Stimulated activated CD4-positive, alpha-beta T cell treated with anti-CD3 and anti-CD28 coated beads, Interleukin-12 subunit alpha, Interleukin-12 subunit beta, amount 100 ng/mL, for 24 hours (primary cell): Measurements from ENCODE around the gene CYP21A2.
"Not testable (repeated sequence)": the region's sequence is repeated elsewhere in the genome, so short reads cannot be mapped to it uniquely, and the experiment has no call there.

Source experiments
- DNase-seq, 2 experiments: peaks; one replicate each; pipeline ENCODE4 v3.0.0-alpha.2; 2020; ENCODE audit warnings: low read depth in 2 of 2

The CYP21A2 gene

DNA sequence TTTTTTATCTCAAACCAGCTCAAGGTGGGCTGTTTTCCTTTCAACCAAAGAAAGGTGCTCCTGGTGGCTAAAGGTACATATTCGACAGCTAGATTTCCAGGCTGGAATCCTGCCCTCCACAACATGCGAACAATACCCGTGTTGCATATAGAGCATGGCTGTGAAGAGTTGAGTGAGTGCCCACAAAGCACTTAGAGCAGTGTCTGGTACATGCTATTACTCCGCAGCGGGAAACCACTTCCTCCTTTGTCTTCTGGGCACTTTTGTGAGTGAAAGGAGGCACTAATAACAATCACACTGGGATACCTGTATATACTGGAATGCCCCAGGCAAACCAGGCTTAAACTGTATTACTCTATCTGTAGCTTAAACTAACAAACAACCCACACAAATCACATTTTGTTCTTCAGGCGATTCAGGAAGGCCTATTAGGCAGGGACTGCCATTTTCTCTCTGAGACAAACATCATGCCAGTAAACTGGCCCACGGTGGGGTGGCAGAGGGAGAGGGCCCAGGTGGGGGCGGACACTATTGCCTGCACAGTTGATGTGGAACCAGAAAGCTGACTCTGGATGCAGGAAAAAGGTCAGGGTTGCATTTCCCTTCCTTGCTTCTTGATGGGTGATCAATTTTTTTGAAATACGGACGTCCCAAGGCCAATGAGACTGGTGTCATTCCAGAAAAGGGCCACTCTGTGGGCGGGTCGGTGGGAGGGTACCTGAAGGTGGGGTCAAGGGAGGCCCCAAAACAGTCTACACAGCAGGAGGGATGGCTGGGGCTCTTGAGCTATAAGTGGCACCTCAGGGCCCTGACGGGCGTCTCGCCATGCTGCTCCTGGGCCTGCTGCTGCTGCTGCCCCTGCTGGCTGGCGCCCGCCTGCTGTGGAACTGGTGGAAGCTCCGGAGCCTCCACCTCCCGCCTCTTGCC lies at the start of gene CYP21A2:
Gene CYP21A2 (plus strand): TSS at position 818 of the 927 bp plus-strand sequence. CDS start 8 bp downstream, at position 826.
- not testable (repeated sequence) for DNase-seq

DNA sequence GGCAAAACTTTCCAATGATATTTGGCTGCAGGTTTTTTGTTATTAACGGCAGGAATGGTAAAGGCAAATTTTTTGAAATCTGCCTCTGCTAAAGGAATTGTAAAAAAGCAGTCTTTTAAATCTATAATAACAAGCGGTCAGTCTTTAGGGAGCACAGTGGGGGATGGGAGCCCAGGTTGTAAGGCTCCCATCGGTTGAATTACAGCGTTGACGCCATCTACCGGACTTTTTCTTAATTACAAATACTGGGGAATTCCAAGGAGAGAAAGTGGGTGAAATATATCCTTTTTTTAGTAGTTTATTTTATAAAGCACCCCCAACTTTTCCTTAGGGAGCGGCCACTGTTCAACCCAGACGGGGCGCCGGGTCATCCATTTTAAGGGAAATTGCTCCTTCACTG lies 48.9 kb upstream of the CYP21A2 start:
- not testable (repeated sequence) for DNase-seq

DNA sequence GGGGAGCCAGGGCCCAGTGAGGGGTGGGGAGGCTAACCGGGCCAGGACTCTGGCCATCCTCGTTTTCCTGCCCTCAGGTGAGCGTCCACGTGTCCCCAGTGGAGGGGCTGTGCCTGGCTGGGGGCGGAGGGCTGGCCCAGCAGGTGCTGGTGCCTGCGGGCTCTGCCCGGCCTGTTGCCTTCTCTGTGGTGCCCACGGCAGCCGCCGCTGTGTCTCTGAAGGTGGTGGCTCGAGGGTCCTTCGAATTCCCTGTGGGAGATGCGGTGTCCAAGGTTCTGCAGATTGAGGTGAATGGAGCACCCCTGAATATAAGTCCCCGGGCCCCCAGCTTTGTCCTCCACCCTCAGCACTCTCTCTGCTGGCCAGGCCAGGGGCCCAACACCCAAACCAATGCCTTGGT lies 43.8 kb upstream of the CYP21A2 start:
- DNase-seq, result not testable (repeated sequence)

DNA sequence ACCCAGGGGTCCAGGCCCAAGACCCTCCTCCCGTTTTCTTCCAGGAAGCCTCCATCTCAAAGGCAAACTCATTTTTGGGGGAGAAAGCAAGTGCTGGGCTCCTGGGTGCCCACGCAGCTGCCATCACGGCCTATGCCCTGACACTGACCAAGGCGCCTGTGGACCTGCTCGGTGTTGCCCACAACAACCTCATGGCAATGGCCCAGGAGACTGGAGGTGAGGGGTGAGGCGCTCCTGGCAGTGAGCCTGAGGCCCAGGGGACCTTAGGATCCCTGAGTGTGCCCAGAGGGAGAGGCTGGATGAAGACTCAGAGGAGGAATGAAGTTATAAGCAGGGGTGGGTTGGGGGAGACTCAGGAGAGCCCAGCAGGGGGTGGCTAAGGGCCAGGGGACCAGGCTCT lies 41.8 kb upstream of the CYP21A2 start:
- DNase-seq, result not testable (repeated sequence)

DNA sequence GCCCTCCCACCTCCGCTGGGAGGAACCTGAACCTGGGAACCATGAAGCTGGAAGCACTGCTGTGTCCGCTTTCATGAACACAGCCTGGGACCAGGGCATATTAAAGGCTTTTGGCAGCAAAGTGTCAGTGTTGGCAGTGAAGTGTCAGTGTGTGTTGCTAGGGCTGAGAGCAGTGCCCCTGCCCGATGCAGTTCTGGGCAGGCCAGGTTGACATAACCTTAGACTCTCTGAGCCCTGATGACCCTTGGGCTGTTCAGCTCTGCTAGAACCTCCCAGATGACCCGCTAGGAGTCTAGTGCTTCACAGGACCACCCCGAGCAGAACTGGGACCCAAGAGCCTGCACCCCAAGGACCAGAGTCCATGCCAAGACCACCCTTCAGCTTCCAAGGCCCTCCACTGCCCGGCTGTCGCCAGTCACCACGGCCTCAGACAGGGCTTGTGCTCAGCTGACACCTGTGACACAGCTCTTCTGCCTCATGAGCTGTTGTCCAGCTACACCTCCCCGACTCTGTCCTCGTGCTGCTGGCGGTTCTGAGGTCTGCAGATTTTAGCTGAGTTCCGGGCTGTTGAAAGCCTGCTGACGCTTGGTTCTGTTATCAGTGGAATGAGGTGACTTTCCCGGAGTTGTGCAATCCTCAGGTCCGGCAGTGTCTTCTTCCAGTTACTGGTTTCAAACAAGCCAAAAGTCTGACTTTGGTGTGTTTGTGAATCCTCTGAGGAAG lies 35.5 kb upstream of the CYP21A2 start:
- DNase-seq, result not testable (repeated sequence)

DNA sequence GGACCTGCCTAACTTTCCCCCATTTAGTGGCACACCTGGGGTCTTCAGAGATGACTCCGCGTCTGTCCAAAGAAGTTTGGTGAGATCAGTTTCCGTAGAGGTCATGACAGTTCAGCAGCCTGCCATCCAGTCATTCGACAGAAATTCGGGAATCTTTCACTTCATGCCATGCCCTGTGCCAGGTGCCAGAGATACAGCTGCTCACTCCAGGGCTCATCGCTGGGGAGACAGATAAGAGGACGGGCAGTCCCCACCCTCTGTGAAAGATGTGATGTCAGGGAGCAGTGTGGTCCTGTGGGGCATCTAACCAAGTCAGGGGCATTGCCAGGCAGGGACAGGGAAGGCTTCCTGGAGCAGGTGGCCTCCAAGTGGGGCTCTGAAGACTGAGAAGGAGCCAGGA lies 34.9 kb upstream of the CYP21A2 start:
- not testable (repeated sequence) for DNase-seq

DNA sequence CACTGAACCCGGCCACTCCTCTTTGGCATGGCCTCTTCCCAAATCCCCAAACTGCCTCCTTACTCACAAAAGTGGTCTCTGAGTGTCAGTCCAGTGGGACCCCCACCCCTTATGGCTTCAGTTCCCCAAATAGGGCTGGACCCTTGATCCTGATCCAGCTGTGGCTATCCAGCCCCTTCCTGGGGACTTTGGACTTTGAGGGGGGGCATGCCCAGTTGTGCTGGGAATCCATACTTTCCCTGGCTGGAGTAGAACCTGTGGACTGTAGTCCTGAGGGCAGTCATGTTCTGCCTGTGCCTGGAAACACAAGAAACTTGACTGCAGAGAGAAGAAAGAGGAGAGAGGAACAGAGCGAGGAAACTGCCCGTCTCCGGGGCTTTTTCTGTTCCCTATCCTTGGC lies 33.8 kb upstream of the CYP21A2 start:
- not testable (repeated sequence) for DNase-seq

DNA sequence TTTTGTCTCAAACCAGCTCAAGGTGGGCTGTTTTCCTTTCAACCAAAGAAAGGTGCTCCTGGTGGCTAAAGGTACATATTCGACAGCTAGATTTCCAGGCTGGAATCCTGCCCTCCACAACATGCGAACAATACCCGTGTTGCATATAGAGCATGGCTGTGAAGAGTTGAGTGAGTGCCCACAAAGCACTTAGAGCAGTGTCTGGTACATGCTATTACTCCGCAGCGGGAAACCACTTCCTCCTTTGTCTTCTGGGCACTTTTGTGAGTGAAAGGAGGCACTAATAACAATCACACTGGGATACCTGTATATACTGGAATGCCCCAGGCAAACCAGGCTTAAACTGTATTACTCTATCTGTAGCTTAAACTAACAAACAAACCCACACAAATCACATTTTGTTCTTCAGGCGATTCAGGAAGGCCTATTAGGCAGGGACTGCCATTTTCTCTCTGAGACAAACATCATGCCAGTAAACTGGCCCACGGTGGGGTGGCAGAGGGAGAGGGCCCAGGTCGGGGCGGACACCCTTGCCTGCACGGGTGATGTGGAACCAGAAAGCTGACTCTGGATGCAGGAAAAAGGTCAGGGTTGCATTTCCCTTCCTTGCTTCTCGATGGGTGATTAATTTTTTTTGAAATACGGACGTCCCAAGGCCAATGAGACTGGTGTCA lies 33.2 kb upstream of the CYP21A2 start:
- DNase-seq, result not testable (repeated sequence)

DNA sequence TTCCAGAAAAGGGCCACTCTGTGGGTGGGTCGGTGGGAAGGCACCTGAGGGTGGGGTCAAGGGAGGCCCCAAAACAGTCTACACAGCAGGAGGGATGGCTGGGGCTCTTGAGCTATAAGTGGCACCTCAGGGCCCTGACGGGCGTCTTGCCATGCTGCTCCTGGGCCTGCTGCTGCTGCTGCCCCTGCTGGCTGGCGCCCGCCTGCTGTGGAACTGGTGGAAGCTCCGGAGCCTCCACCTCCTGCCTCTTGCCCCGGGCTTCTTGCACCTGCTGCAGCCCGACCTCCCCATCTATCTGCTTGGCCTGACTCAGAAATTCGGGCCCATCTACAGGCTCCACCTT lies 32.7 kb upstream of the CYP21A2 start:
- DNase-seq, result not testable (repeated sequence)

DNA sequence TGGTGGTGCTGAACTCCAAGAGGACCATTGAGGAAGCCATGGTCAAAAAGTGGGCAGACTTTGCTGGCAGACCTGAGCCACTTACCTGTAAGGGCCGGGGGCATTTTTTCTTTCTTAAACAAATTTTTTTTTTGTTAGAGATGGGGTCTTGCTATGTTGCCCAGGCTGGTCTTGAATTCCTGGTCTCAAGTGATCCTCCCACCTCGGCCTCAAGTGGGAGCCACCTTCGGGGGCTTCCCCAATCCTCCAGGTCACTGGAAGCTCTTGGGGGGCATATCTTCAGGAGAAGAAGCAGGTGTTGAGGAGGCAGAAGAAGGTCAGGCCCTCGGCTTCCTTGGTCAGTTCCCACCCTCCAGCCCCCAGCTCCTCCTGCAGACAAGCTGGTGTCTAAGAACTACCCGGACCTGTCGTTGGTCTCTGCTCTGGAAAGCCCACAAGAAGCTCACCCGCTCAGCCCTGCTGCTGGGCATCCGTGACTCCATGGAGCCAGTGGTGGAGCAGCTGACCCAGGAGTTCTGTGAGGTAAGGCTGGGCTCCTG lies 32.2 kb upstream of the CYP21A2 start:
- not testable (repeated sequence) for DNase-seq

DNA sequence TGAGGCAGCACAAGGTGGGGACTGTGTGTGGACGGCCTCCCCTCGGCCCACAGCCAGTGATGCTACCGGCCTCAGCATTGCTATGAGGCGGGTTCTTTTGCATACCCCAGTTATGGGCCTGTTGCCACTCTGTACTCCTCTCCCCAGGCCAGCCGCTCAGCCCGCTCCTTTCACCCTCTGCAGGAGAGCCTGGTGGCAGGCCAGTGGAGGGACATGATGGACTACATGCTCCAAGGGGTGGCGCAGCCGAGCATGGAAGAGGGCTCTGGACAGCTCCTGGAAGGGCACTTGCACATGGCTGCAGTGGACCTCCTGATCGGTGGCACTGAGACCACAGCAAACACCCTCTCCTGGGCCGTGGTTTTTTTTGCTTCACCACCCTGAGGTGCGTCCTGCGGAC lies 31.1 kb upstream of the CYP21A2 start:
- DNase-seq, result not testable (repeated sequence)

DNA sequence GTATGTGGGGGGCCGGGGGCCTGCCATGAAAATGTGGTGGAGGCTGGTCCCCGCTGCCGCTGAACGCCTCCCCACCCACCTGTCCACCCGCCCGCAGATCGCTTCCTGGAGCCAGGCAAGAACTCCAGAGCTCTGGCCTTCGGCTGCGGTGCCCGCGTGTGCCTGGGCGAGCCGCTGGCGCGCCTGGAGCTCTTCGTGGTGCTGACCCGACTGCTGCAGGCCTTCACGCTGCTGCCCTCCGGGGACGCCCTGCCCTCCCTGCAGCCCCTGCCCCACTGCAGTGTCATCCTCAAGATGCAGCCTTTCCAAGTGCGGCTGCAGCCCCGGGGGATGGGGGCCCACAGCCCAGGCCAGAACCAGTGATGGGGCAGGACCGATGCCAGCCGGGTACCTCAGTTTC lies 30.2 kb upstream of the CYP21A2 start:
- not testable (repeated sequence) for DNase-seq

DNA sequence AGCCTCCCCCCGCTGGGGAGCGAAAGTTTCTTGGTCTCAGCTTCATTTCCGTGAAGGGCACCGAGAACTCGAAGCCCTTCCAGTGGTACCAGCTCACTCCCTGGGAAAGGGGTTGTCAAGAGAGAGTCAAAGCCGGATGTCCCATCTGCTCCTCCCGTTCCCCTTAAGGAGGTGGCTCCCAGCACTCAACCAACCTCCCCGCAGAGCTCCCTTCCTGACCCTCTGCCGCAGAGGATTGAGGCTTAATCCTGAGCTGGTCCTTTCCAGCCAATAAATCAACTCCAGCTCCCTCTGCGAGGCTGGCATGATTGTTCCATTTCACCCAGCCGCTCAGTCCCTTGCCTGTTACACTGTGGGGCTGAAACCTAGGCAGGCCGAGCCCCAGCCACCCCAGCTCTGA lies 29.6 kb upstream of the CYP21A2 start:
- not testable (repeated sequence) for DNase-seq

DNA sequence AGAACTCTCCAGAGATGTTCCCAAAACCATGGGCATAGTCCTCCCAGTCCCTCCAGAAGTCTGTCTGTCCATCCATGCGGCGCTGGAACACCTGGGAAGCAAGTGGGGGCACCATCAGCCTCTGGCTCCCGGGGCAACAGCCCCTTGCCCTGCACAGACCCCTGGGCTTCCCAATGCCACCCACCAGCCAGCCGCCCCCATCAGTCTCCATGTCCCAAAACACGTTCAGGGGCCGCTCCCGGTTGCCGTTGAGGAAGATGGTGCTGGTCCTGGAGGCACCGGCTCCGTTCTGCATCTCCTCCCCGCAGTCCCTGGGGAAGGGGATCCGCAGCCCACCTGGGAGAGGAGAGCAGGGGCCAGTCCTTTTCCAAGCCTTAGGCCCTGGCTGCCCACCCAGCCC lies 28.7 kb upstream of the CYP21A2 start:
- not testable (repeated sequence) for DNase-seq

DNA sequence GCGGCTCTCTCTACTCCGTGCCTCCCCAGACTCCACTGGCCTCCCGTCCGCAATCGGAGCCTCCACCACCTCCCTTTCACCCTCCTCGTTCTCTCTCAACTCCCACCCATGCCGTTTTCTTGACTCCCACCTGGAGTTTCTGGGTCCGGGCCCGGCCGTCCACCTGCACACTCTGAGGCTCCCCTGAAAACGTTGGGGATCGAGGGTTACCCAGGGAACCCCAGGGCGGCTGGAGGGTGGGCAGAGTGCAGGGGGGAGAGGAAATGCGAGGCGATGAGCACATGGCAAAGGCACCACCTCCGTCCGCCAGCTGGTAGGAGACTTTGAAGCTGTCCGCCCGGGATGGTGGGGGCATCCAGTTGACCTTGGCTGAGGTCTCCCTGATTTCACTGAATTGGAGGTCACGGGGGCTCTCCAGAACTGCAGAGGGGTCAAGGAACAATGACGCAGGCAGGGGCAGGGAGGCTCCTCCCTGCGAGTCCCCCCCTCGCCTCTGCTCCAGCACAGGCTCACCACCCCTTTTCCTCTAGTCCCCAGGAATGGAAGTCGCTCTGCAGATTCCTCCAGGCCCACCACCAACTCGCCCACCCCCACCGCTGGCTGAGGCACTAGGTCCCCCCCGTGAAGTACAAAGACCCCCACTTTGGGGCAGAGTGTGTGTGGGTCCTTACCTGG lies 27.2 kb upstream of the CYP21A2 start:
- DNase-seq, result not testable (repeated sequence)

DNA sequence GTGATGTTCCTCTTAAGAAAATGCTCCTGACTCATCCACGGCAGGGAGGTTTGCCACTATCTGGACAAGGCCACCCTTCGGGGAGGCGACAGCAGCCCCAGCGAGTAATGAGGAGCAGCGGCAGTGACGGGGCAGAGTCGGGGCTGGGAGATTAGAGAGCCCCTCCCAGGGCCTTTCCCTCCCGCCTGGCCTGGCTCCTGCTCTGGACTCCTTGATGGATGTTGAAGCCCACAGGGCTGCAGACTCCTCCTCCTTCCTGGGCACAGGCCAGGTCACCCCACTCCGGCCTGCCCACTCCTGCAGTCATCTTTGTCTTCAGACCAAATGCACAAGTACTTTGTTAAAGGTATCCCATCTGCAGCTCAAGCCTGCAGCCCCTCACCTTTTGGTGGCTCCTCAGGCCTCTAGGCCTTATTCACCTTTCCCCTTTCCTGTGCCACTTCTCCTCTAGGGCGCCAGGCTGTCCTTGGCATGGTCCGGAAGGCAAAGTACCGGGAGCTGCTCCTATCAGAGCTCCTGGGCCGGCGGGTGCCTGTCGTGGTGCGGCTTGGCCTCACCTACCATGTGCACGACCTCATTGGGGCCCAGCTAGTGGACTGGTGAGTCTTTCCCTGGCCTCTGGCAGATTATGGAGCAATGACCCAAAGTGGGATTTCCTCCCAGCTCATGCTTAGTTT lies 25.1 kb upstream of the CYP21A2 start:
- DNase-seq, result not testable (repeated sequence)

DNA sequence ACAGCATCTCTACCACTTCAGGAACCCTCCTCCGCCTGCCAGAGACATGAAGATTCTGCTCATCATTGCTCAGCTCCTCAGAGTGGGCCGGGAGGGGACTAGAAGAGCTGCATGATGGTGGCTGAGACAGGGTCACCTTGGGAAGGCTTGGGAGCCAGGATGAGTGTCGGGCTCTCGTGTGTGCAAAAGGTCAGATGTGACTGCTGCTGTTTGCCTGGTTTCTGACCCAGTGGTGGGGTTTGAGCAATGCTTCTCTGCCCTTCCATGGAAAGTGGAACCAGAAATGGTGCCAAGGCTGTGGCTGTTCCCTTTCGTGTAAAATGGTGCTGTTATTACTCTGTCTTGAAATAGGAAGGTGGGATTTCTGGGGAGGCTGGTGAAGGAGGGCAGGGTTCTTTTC lies 24.5 kb upstream of the CYP21A2 start:
- DNase-seq, result not testable (repeated sequence)

DNA sequence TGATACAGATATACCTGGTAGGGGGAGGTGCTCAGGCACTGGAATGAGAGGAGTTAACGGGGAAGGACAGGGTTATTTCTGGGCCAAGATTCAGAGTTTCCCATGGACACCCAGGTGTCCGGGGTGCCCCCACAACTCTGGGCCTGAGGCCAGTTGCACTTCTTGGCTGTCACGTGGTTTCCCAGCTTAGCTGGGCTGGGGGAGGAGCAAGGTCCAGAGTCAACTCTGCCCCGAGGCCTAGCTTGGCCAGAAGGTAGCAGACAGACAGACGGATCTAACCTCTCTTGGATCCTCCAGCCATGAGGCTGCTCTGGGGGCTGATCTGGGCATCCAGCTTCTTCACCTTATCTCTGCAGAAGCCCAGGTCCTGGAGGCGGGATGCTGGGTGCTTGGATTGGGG lies 23.7 kb upstream of the CYP21A2 start, which contains the start of gene C4B:
Gene C4B (plus strand): TSS at position 249 of the 400 bp plus-strand sequence. CDS start 51 bp downstream, at position 300.
- DNase-seq, result not testable (repeated sequence)

DNA sequence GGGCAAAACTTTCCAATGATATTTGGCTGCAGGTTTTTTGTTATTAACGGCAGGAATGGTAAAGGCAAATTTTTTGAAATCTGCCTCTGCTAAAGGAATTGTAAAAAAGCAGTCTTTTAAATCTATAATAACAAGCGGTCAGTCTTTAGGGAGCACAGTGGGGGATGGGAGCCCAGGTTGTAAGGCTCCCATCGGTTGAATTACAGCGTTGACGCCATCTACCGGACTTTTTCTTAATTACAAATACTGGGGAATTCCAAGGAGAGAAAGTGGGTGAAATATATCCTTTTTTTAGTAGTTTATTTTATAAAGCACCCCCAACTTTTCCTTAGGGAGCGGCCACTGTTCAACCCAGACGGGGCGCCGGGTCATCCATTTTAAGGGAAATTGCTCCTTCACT lies 16.1 kb upstream of the CYP21A2 start:
- not testable (repeated sequence) for DNase-seq

DNA sequence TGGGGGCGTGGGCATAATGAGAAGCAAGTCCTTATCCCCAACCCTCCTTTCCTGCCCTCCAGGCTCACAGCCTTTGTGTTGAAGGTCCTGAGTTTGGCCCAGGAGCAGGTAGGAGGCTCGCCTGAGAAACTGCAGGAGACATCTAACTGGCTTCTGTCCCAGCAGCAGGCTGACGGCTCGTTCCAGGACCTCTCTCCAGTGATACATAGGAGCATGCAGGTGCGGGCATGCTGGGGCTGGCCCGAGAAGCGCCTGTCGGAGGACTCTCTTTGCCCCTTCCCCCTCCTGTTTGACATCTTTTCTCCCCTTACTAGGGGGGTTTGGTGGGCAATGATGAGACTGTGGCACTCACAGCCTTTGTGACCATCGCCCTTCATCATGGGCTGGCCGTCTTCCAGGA lies 9.6 kb upstream of the CYP21A2 start:
- DNase-seq, result not testable (repeated sequence)

DNA sequence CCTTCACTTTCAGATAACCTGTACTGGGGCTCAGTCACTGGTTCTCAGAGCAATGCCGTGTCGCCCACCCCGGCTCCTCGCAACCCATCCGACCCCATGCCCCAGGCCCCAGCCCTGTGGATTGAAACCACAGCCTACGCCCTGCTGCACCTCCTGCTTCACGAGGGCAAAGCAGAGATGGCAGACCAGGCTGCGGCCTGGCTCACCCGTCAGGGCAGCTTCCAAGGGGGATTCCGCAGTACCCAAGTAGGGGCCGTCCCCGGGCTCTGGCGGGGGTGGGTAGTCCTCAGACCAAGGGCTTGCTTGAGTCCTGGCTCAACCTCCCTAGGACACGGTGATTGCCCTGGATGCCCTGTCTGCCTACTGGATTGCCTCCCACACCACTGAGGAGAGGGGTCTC lies 8.7 kb upstream of the CYP21A2 start:
- DNase-seq, result not testable (repeated sequence)
